HG03025 (cell line): ENCODE measurements around the gene TIMM23B.
"Not testable (repeated sequence)": the region's sequence is repeated elsewhere in the genome, so short reads cannot be mapped to it uniquely, and the experiment has no call there.

Experiments
- ATAC-seq: cut with Tn5 transposase; IDR thresholded peaks from one replicate; pipeline ENCODE4 v1.9.1; 2021; ENCODE audit warnings: mild to moderate bottlenecking, moderate library complexity; ENCODE audit not compliant: unreplicated experiment, low FRiP score

Gene TIMM23B

GRCh38 chr10:49941447-49942338 is at the start of gene TIMM23B, which contains the start of gene PARG:
Gene TIMM23B, plus strand, starts transcription at chr10:49942053. Its CDS starts 142 bp downstream, at chr10:49942195.
Gene PARG, minus strand, starts transcription at chr10:49942027. Its CDS starts 302 bp downstream, at chr10:49941725.
- ATAC-seq, result peak; percentile 64

GRCh38 chr10:49899999-49900398 is 41.9 kb upstream of the TIMM23B start:
- not testable (repeated sequence) for ATAC-seq

- ATAC-seq, result not testable (repeated sequence)
Observed at GRCh38 chr10:49900406-49900805, 41.4 kb upstream of the TIMM23B start.

- ATAC-seq, result not testable (repeated sequence)
Observed at GRCh38 chr10:49903829-49904228, 38.0 kb upstream of the TIMM23B start.

- ATAC-seq, result not testable (repeated sequence)
Observed at GRCh38 chr10:49908290-49909080, 33.4 kb upstream of the TIMM23B start.

- ATAC-seq, result not testable (repeated sequence)
Observed at GRCh38 chr10:49910295-49910694, 31.6 kb upstream of the TIMM23B start.

GRCh38 chr10:49916451-49916850 is 25.4 kb upstream of the TIMM23B start:
- not testable (repeated sequence) for ATAC-seq

- ATAC-seq, result not testable (repeated sequence)
Observed at GRCh38 chr10:49917927-49918326, 23.9 kb upstream of the TIMM23B start.

GRCh38 chr10:49922041-49922440 is 19.8 kb upstream of the TIMM23B start:
- not testable (repeated sequence) for ATAC-seq

- not testable (repeated sequence) for ATAC-seq
Observed at GRCh38 chr10:49923572-49923971, 18.3 kb upstream of the TIMM23B start.

- not testable (repeated sequence) for ATAC-seq
Observed at GRCh38 chr10:49931276-49931675, 10.6 kb upstream of the TIMM23B start.

GRCh38 chr10:49931959-49932728 is 9.7 kb upstream of the TIMM23B start:
- ATAC-seq, result not testable (repeated sequence)

- peak; percentile 7 for ATAC-seq
Observed at GRCh38 chr10:49942339-49942705, 469 bp downstream of the TIMM23B start.

GRCh38 chr10:49943607-49944006 is 1.8 kb downstream of the TIMM23B start:
- not testable (repeated sequence) for ATAC-seq

- peak; percentile 57 for ATAC-seq
Observed at GRCh38 chr10:49948142-49948541, 6.3 kb downstream of the TIMM23B start.

GRCh38 chr10:49948737-49949136 is 6.9 kb downstream of the TIMM23B start:
- ATAC-seq, result not testable (repeated sequence)

GRCh38 chr10:49952006-49952405 is 10.2 kb downstream of the TIMM23B start:
- not testable (repeated sequence) for ATAC-seq

- ATAC-seq, result not testable (repeated sequence)
Observed at GRCh38 chr10:49953122-49953521, 11.3 kb downstream of the TIMM23B start.

- not testable (repeated sequence) for ATAC-seq
Observed at GRCh38 chr10:49970331-49970857, 28.5 kb downstream of the TIMM23B start.

GRCh38 chr10:49971466-49971865 is 29.6 kb downstream of the TIMM23B start:
- ATAC-seq, result not testable (repeated sequence)
